COR-L47 (cell line): ENCODE results near the gene CPO.

Experiments
- DNase-seq: peaks from one replicate; lab custom pipeline; 2025; lab: John Stamatoyannopoulos, UW

Gene CPO

GRCh38 chr2:206974551-206974950, 35.2 kb downstream of the CPO start:
- no peak for DNase-seq

- no peak for DNase-seq
Observed at GRCh38 chr2:206978746-206979145, 39.4 kb downstream of the CPO start.

- DNase-seq: no peak
Observed at GRCh38 chr2:206979365-206979764, 40.0 kb downstream of the CPO start.

- DNase-seq: no peak
Observed at GRCh38 chr2:206979922-206980321, 40.6 kb downstream of the CPO start.

- DNase-seq: no peak
Observed at GRCh38 chr2:206980413-206980812, 41.1 kb downstream of the CPO start.

GRCh38 chr2:206981086-206981674, 41.9 kb downstream of the CPO start:
- no peak for DNase-seq

GRCh38 chr2:206981739-206982340, 42.5 kb downstream of the CPO start:
- peak; percentile 65 for DNase-seq

GRCh38 chr2:206982360-206982955, 43.1 kb downstream of the CPO start:
- DNase-seq: no peak

GRCh38 chr2:206983161-206983859, 44.0 kb downstream of the CPO start:
- no peak for DNase-seq

GRCh38 chr2:206984206-206984605, 44.9 kb downstream of the CPO start:
- no peak for DNase-seq

GRCh38 chr2:206986943-206987342, 47.6 kb downstream of the CPO start:
- no peak for DNase-seq

GRCh38 chr2:206987810-206988209, 48.5 kb downstream of the CPO start:
- DNase-seq: no peak

GRCh38 chr2:206988884-206989283, 49.6 kb downstream of the CPO start:
- no peak for DNase-seq

GRCh38 chr2:206989311-206989710, 50.0 kb downstream of the CPO start:
- DNase-seq: no peak

GRCh38 chr2:206990360-206990759, 51.0 kb downstream of the CPO start:
- DNase-seq: no peak

GRCh38 chr2:206991070-206991469, 51.8 kb downstream of the CPO start:
- no peak for DNase-seq

- no peak for DNase-seq
Observed at GRCh38 chr2:206993396-206993911, 54.1 kb downstream of the CPO start.

- no peak for DNase-seq
Observed at GRCh38 chr2:206993964-206994363, 54.6 kb downstream of the CPO start.

GRCh38 chr2:206996556-206997065, 57.3 kb downstream of the CPO start:
- no peak for DNase-seq

GRCh38 chr2:207008105-207008990, 69.0 kb downstream of the CPO start:
- no peak for DNase-seq

- no peak for DNase-seq
Observed at GRCh38 chr2:207012461-207012860, 73.1 kb downstream of the CPO start.

- DNase-seq: no peak
Observed at GRCh38 chr2:207014424-207014823, 75.1 kb downstream of the CPO start.
